ENCODE data around the gene L1TD1. TPM values are rescaled to one million over a fixed set of nuclear protein-coding genes. Genes with fewer than 3 reads are reported as not detected.

L1TD1 gene
- total and polyA plus RNA-seq, 2 of the 13 experiments (the other 11 are each of a cell fraction or from before 2014, with no cell fraction given), result not detected

DNA sequence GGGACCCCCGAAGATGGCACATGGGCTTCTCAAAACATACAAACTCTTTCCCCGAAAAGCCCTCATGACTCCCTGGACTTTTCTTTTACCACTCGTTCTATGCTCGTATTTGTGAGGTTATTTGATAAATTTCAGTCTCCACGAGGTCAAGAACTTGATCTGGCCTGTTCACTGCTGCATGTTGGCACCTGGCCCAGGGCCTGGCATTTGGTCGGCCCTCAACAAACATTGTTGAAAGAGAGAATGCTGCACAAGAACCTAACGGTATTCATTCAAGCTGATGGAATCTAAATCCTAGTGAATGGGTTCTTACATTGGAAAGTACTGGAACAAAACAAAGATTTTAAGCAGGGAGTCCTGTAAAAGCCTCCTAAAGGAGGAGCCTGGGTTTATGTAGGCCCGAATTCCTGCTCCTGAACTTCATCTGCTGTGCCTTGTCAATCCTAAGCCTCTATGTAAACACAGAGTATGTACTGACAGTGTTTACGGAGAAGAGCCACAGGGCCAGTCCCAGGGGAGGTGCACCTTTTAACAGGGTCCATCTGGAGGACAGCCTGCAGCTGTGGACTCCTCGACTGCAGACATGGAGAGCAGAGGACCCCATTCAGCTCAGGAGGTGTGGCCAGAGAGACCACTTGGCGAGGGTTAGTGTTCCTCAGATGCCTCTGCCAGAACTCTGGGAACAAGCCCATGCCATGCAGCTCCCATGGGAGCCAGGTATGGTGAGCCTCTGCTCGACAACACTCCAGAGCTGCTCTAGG is 46.9 kb downstream of the L1TD1 start (continued):
- TF ChIP-seq, protein P1, sequence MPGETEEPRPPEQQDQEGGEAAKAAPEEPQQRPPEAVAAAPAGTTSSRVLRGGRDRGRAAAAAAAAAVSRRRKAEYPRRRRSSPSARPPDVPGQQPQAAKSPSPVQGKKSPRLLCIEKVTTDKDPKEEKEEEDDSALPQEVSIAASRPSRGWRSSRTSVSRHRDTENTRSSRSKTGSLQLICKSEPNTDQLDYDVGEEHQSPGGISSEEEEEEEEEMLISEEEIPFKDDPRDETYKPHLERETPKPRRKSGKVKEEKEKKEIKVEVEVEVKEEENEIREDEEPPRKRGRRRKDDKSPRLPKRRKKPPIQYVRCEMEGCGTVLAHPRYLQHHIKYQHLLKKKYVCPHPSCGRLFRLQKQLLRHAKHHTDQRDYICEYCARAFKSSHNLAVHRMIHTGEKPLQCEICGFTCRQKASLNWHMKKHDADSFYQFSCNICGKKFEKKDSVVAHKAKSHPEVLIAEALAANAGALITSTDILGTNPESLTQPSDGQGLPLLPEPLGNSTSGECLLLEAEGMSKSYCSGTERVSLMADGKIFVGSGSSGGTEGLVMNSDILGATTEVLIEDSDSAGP (CRISPR knock-in tag; IDR thresholded peaks at IDR 0.05; ENCODE audit: borderline replicate concordance), result peak; percentile 51; the same call in 1 of the 2 replicates
- TF ChIP-seq ESRRA (CRISPR knock-in tag; IDR thresholded peaks at IDR 0.05; ENCODE audit: low read depth), result peak; percentile 67; the same call in 1 of the 2 replicates
- peak; percentile 69 for TF ChIP-seq ZMYM4 (CRISPR knock-in tag; IDR thresholded peaks at IDR 0.05)
- TF ChIP-seq FOXJ3 (CRISPR knock-in tag; IDR thresholded peaks at IDR 0.05; ENCODE audit: borderline replicate concordance), result peak; percentile 73; the same call in 1 of the 2 replicates
- no peak for TF ChIP-seq ZNF138 (CRISPR knock-in tag; IDR thresholded peaks at IDR 0.05; ENCODE audit: low read depth)
- peak; percentile 74 for TF ChIP-seq ZNF687 (CRISPR knock-in tag; IDR thresholded peaks at IDR 0.05)
- no peak for TF ChIP-seq ZBTB2 (CRISPR knock-in tag; IDR thresholded peaks at IDR 0.05; ENCODE audit: low read depth)
- peak; percentile 88 for TF ChIP-seq BCL6 (CRISPR knock-in tag; IDR thresholded peaks at IDR 0.05)
- no peak for TF ChIP-seq ZNF142 (CRISPR knock-in tag; IDR thresholded peaks at IDR 0.05)
- no peak for TF ChIP-seq ZNF589 (CRISPR knock-in tag; conservative IDR thresholded peaks at IDR 0.05)
- TF ChIP-seq, protein P2, sequence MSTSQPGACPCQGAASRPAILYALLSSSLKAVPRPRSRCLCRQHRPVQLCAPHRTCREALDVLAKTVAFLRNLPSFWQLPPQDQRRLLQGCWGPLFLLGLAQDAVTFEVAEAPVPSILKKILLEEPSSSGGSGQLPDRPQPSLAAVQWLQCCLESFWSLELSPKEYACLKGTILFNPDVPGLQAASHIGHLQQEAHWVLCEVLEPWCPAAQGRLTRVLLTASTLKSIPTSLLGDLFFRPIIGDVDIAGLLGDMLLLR (CRISPR knock-in tag; IDR thresholded peaks at IDR 0.05), result 0 out of 2 replicates have a peak, but pooled peaks have one; percentile 38
- TF ChIP-seq ZNF282 (IDR thresholded peaks at IDR 0.05; ENCODE audit: partially characterized antibody), result no peak
- TF ChIP-seq NR2F2 (IDR thresholded peaks at IDR 0.05; ENCODE audit: borderline replicate concordance, low read depth), result peak; percentile 62; the same call in 1 of the 2 replicates
